ENCODE results near the gene MYF5.
A peak's percentile ranks its signal among the peaks of the same experiment; 100 is the strongest.
"Not testable (repeated sequence)": the region's sequence is repeated elsewhere in the genome, so short reads cannot be mapped to it uniquely, and the experiment has no call there.

Gene MYF5

GRCh38 chr12:80716696-80717469 is at the start of gene MYF5:
Gene MYF5 (plus strand): TSS chr12:80716912. CDS start chr12:80717064, 152 bp downstream.
- DNase-seq = no peak

- DNase-seq = no peak
Measured at GRCh38 chr12:80670214-80670613, 46.5 kb upstream of the MYF5 start.

- DNase-seq = not testable (repeated sequence)
Measured at GRCh38 chr12:80676042-80676636, 40.6 kb upstream of the MYF5 start.

DNA sequence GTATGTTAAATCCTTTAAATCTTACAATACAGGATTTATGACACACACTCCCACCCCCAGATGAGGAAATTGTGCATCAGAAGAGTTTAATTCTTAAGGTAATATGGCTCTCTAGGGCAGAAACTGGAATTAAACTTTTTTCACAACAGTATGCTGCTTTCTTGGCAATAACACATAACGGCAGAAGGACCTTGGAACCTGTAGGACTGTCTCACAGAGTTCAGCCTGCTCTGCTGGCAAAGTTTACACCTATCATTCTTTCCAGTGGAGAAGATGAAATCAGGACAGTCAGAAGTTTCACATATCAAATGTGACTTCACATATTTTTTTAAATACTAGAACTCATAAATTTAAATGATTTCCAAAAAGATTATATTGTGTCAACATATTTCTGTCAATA is 39.9 kb upstream of the MYF5 start:
- DNase-seq = no peak

DNA sequence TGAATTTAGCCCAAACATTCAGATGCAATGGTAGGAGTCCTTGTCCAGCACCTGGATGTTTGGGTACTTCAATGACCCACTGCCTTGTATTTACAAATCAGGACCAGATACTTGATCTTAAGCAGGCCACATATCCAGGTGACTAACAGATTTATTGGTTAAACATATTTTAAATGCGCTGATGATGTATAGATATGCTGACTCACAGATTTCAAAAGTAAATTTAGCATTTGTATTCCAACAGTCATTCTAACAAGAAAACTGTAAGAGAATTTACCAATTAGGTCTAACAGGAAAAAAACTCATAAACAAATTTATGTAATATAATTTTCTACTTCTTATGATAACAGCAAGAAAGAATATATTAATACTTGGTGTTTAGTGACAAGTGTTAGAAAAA is 38.7 kb upstream of the MYF5 start:
- DNase-seq = no peak

GRCh38 chr12:80679346-80680131 is 37.2 kb upstream of the MYF5 start:
- no peak for DNase-seq

- DNase-seq = no peak
Measured at GRCh38 chr12:80681287-80681686, 35.4 kb upstream of the MYF5 start.

DNA sequence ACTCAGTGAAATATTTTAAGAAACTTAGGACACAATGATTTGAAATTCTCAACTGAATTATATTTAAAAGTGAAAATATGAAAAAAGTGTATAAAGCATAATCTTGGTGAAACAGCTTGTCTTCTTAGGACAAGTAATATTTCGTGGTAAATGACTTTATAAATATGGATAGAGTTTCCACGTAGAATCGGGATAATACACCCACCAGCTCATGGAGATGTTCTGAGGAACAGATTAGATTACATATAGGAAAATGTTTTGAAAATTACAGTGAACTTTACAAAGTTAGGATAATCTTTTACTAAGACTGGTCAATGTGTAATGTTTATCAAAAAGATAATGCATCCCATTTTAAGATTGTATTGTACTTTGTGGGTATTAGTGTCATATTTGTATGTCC is 34.9 kb upstream of the MYF5 start:
- DNase-seq = no peak

- DNase-seq = peak; percentile 69
Measured at GRCh38 chr12:80684077-80684495, 32.6 kb upstream of the MYF5 start.

DNA sequence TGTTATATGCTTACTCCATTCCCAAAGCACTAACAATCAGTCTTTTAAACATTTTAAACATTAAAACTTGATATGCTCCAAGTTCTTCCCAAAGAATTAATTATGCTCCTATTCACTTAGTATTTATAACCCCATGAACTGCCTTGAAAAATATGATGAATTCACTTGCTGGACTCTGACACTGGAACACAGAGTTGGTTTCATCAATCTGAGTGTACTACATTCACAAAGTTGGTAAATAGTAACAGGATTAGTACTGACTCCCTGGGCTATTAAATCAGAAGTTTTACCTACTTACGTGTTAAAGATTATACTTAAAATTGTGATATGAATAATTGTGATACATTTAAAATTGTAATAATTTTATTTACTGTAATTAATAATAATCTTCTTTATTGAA is 26.6 kb upstream of the MYF5 start:
- DNase-seq = no peak

- no peak for DNase-seq
Measured at GRCh38 chr12:80690513-80690912, 26.2 kb upstream of the MYF5 start.

- DNase-seq = no peak
Measured at GRCh38 chr12:80692114-80692513, 24.6 kb upstream of the MYF5 start.

DNA sequence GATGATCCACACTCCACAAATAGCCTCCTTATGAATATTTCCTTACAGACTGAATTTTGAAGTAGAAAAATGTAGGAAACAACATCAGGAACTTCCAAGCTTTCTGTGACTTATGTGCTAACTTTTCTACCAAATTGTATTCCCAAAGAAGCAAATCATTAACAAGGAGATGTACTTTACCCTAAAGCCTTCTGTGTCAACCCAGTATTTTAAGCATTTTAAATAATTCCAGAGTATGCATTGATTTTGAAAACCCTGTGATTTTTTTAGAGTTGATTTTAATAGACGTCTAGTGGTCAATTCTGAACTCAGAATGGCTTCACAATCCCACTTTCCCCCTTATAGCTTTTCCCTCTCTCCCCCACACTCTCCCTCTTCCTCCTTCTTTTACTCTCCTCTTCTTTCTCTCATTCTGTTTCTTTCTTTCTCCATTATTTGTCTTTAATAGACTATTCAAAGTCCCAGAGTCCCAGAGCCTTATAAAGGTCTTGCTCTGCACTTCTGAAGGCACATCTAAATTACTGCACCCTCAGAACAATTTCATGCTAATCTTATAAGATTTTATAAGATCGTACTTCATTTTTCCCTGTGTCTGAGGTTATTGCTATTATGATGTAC is 19.3 kb upstream of the MYF5 start:
- DNase-seq = no peak

DNA sequence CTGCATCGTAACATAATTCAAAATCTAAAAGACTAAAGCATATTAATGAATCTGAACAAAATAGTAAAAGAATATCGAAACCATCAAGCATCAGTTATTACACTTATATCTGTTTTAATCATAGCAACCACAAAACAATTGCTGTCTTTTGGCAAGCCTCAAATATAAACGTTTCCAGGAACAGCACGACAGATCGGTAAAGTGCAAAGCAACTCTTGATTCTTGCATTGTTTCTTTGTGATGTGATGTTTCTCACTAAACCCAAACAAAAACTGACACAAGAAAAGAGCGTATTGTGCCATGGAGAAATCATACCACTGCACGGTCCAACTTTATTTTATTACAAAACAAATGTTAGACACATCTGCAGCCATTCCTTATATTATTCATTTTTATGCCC is 18.5 kb upstream of the MYF5 start:
- DNase-seq = no peak

GRCh38 chr12:80698847-80699542 is 17.7 kb upstream of the MYF5 start:
- DNase-seq = no peak

GRCh38 chr12:80700327-80700726 is 16.4 kb upstream of the MYF5 start:
- DNase-seq = no peak

DNA sequence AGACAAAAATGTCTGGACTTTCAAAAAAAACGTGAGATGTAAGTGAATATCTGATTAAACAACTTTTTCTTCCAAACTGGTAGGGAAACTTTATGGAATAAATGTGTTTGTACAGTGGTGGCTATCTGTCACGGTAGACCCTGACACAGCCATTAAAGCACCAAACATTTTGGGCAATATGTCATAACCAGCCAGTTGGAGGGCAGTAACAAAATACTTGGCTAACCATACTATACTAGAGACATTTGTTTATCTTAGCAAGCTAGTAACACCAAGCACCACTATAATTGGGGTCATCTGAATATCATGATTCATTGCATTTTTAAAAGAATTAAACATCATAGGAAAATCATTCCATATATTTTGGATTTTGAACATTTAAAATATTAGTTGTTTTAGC is 15.3 kb upstream of the MYF5 start:
- DNase-seq = no peak

DNA sequence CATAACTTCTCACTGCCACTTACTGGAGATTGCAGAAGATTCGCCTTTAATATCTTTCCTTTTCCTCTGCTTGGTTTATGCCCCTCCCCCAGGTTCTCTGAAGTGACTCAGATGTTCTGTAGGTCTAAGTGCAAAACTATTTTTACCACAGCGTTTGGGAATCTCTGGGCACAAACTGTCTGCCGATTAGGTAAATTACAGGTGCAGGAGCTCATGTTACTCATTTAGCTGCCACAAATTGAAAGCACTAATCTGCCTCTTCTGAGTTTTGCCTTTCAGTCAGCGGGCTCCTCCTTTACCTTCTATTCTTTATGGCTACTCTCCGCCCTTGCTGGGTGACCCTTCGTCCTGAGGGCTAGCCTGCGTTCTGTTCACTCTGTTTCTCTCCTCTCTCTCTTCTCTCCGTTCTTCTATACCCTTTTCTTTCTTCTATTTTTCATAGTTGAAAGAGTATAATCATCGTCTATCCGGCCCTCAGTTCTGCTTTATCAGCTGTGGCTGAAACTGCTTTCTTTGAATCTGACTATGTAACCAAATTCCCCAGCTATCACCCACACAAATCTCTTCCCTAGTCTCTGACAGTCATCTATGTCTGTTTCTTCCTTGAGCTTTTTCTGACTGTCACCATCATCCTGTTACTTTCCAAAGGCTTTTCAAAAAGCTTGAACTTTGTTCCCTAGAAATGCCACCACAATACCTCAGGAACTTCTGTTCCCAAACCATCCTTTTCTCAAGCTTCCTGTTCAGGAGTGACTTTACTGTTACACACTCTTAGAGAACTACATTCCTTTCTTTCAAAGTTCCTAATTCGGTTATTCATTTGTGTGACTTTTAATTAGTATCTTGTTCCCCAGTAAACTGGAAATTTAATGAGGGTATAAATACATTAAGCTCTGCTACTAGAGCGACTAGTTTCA is 13.6 kb upstream of the MYF5 start:
- DNase-seq = peak; percentile 84

- DNase-seq = no peak
Measured at GRCh38 chr12:80704420-80704819, 12.3 kb upstream of the MYF5 start.

DNA sequence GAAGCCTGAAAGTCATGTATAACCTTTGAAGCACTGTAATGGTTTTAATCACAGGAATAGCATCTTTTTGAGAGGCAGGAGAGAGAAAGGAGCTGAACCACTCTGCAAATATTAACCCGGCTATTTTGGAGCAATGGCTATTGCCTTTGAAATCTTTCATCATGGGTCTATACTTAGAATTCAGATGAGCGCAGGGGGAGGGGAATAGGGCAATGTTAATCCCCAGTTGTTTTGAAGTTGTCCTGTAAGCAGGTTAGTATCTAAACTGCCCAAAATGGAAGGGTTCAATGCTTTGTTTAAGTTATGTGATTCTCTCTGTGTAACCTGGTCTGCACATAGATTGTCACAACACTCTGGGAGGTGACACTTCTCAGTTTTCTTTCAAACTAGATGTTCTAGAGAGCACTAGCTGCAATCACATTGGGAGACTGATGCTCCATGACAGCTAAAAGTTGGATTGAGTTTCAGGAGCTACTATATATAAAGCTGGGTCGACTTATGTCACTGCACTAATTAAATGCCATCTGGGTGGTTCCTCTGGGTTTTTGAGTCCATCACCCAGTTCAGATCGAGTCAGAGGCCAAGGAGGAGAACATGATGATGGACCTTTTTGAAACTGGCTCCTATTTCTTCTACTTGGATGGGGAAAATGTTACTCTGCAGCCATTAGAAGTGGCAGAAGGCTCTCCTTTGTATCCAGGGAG is 9.4 kb upstream of the MYF5 start, which contains the start of gene MYF6:
Gene MYF6 (plus strand): TSS at position 509 of the 704 bp plus-strand sequence. CDS start 86 bp downstream, at position 595.
- DNase-seq = no peak

GRCh38 chr12:80707830-80708258 is 8.9 kb upstream of the MYF5 start:
- no peak for DNase-seq
